Lung (tissue), 12 donors: Measurements from ENCODE around the gene PALD1. TPM values are rescaled to one million over a fixed set of nuclear protein-coding genes. Genes with fewer than 3 reads are reported as not detected.

Experiments used
- ATAC-seq: fragments of 200-7000 bp; cut with Tn5 transposase; one replicate; pipeline ENCODE4 v1.9.1; 2020; ENCODE audit warnings: moderate number of reproducible peaks; ENCODE audit not compliant: insufficient read depth, low FRiP score
- DNase-seq, 3 donors: peaks; one replicate each; pipeline ENCODE4 v3.0.0-alpha.2; 2013 to 2017
- H3K27ac ChIP-seq, 2 donors: one replicate each; pipeline ENCODE4 v1.5.1; 2013; ENCODE audit warnings: mild to moderate bottlenecking in 2 of 2, moderate library complexity in 2 of 2, control low read depth in 1 of 2, inconsistent platforms in 1 of 2, low read depth in 1 of 2, low read length in 1 of 2
- H3K27me3 ChIP-seq, 3 donors: one replicate each; pipeline ENCODE4 v1.5.1; 2013; ENCODE audit warnings: low read length in 2 of 3; ENCODE audit not compliant: control insufficient read depth in 3 of 3, insufficient read depth in 3 of 3
- H3K36me3 ChIP-seq, 4 donors: one replicate each; pipeline ENCODE4 v1.5.1; 2013; ENCODE audit warnings: low read length in 4 of 4, mild to moderate bottlenecking in 1 of 4, moderate library complexity in 1 of 4; ENCODE audit not compliant: control insufficient read depth in 4 of 4, insufficient read depth in 4 of 4
- H3K4me1 ChIP-seq, 5 donors: one replicate each; pipeline ENCODE4 v1.5.1; 2013; ENCODE audit warnings: low read length in 5 of 5, mild to moderate bottlenecking in 2 of 5, moderate library complexity in 1 of 5; ENCODE audit not compliant: control insufficient read depth in 5 of 5, insufficient read depth in 5 of 5
- H3K4me3 ChIP-seq: one replicate; pipeline ENCODE4 v1.5.1; 2013; ENCODE audit warnings: mild to moderate bottlenecking, control low read depth, moderate library complexity
- H3K9ac ChIP-seq, 2 donors: one replicate each; pipeline ENCODE4 v1.5.1; 2013; ENCODE audit warnings: low read length in 2 of 2, control low read depth in 1 of 2; ENCODE audit not compliant: insufficient read depth in 1 of 2
- H3K9me3 ChIP-seq, 4 donors: one replicate each; pipeline ENCODE4 v1.5.1; 2013; ENCODE audit warnings: low read length in 3 of 4, mild to moderate bottlenecking in 1 of 4, moderate library complexity in 1 of 4; ENCODE audit not compliant: control insufficient read depth in 4 of 4, insufficient read depth in 3 of 4
- WGBS, 2 donors: extraction: QIAGEN DNeasy Blood & Tissue Kit; methylation state at CpG; one replicate each; pipeline ENCODE4 v1.1.7; 2013; 5-methylcytosine and 5-hydroxymethylcytosine counted together
- polyA plus RNA-seq, 2 donors: library from polyadenylated mRNA; stranded (reverse); fragments of 200-250 nt; gene quantifications; one replicate each; pipeline ENCODE4 v1.2.1, GENCODE V29; 2013
- total RNA-seq, 2 donors: library from RNA; depleted of rRNA in 1 of 2; stranded (reverse); fragments of >200 nt in 1 of 2; gene quantifications; one replicate each; pipeline ENCODE4 v1.2.1, GENCODE V29; 2014 to 2021
- TF ChIP-seq, protein P1 (sequence below): IDR thresholded peaks from 2 replicates; pipeline ENCODE4 v1.5.1; 2012; ENCODE audit warnings: mild to moderate bottlenecking; ENCODE audit errors: control extremely low read depth, extremely low read depth
- donor health status: control.
- donor health status: control.
- donor health status: Bipolar disorder and iron deficiency.
- donor health status: healthy.
- donor health status: DM: yes; HTN: yes; CAD: no.

The PALD1 gene
- total and polyA plus RNA-seq, 4 donors: 10.5 to 19.7 (median 15.6) TPM

GRCh38 chr10:70590655-70591416, 112.3 kb downstream of the PALD1 start:
- Histone ChIP-seq H3K27ac (peak overlapping the region in 1 of 2 donors; percentile 58), H3K4me3 (no peak overlapping the region), H3K4me1 (peaks cover 0 to 47% (median 14%) of the 10 kb centered on the region in 5 donors), H3K9ac (no peak overlapping the region), H3K27me3 (no peaks in the 10 kb centered on the region), H3K36me3 (no peaks in the 10 kb centered on the region), H3K9me3 (no peaks in the 10 kb centered on the region)
- DNase-seq: no peak
- TF ChIP-seq, protein P1, sequence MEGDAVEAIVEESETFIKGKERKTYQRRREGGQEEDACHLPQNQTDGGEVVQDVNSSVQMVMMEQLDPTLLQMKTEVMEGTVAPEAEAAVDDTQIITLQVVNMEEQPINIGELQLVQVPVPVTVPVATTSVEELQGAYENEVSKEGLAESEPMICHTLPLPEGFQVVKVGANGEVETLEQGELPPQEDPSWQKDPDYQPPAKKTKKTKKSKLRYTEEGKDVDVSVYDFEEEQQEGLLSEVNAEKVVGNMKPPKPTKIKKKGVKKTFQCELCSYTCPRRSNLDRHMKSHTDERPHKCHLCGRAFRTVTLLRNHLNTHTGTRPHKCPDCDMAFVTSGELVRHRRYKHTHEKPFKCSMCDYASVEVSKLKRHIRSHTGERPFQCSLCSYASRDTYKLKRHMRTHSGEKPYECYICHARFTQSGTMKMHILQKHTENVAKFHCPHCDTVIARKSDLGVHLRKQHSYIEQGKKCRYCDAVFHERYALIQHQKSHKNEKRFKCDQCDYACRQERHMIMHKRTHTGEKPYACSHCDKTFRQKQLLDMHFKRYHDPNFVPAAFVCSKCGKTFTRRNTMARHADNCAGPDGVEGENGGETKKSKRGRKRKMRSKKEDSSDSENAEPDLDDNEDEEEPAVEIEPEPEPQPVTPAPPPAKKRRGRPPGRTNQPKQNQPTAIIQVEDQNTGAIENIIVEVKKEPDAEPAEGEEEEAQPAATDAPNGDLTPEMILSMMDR: no peak
- WGBS, 2 donors: 70 to 89% methylated on average over 5 of the region's 5 CpGs
- ATAC-seq: no peak

DNA sequence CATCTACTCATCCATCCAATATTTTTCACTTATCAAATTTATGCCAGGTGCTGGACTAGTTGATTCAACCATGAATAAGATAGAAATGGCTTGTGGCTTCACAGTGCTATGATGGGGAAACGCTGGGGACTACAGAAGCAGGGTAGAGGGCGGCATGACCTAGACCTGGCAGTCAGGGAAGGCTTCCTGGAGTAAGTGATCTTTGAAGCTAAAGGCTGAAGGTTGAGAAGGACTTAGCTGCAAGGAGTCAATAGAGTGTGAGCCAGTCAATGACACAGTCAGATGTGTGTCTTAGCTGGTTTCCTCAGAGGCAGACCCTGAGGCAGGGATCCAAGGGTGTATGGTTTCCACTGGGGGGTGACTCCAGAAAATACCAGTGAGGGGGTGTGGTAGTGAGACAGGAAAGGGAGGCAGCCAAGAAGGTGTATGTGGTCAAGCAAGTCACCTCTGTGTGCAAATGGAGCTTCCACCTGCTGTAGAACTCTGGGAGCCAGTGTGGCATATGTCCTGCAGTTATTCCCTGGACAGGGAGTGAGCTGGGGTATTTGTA, 113.7 kb downstream of the PALD1 start:
- DNase-seq (no peak), ATAC-seq (no peak)
- Histone ChIP-seq H3K27me3 (no peaks in the 10 kb centered on the region), H3K9ac (no peak overlapping the region), H3K9me3 (no peaks in the 10 kb centered on the region), H3K27ac (no peak overlapping the region), H3K36me3 (no peaks in the 10 kb centered on the region), H3K4me1 (peaks cover 0 to 47% (median 11%) of the 10 kb centered on the region in 5 donors), H3K4me3 (no peak overlapping the region)
- WGBS, 2 donors: 94% methylated on average over 2 of the region's 2 CpGs
- TF ChIP-seq, protein P1: no peak

DNA sequence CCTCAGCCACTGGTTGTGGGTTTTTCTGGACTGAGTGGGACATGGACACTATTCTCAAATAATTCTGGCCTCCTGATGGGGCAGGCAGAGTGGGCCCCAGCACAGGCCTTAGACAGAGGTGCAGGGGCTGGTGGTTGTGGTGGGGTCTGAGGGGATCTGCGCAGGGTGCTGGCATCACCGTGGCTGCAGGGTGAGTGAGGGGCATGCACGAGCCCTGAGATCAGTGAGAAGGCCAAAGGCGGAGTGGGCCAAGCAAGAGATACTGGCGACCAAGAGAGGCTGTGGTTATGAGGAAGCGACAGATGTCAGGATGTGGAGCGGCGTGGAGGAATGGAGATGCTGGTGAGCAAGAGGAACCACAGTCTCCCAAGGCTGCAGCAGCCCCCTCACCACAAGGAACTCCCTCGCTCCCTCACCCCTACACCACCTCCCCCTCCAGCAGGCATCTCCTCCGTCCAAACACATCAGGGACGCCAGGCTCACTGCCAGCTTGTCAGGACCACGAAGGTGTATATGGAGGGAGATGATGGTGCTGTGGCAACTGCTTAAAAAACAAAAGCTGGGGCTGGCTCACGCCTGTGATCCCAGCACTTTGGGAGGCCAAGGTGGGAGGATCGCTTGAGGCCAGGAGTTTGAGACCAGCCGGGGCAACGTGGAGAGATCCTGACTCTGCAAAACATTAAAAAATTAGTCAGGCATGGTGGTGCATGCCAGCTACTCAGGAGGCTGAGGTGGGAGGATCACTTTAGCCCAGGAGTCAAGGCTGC, 114.4 kb downstream of the PALD1 start:
- ATAC-seq (no peak), DNase-seq (no peak)
- H3K4me3 ChIP-seq: no peak overlapping the region
- TF ChIP-seq, protein P1: no peak
- peaks cover 0 to 50% (median 11%) of the 10 kb centered on the region in 5 donors for H3K4me1 ChIP-seq
- no peak overlapping the region for H3K27ac ChIP-seq
- no peaks in the 10 kb centered on the region for H3K9me3 ChIP-seq
- no peak overlapping the region for H3K9ac ChIP-seq
- WGBS, 2 donors: 30 to 75% methylated on average over 16 of the region's 16 CpGs
- H3K36me3 ChIP-seq: no peaks in the 10 kb centered on the region
- no peaks in the 10 kb centered on the region for H3K27me3 ChIP-seq
